H9 (cell line): ENCODE measurements around the gene ARHGEF16. TPM values are rescaled to one million over a fixed set of nuclear protein-coding genes. Genes with fewer than 3 reads are reported as not detected.

Source experiments
- DNase-seq: peaks from one replicate; pipeline ENCODE4 v3.0.0-alpha.2; 2017
- H2AFZ ChIP-seq: one replicate; pipeline ENCODE4 v1.6.1; 2013; ENCODE audit warnings: mild to moderate bottlenecking, low read length, control low read depth, moderate library complexity
- H2AK5ac ChIP-seq: 2 replicates; pipeline ENCODE4 v1.6.1; 2013; ENCODE audit warnings: low read length, control low read depth, mixed read lengths; ENCODE audit not compliant: insufficient read length
- H2BK120ac ChIP-seq: one replicate; pipeline ENCODE4 v1.6.1; 2013; ENCODE audit warnings: low read depth, mild to moderate bottlenecking, low read length, control low read depth, inconsistent platforms; ENCODE audit not compliant: poor library complexity, severe bottlenecking
- H2BK12ac ChIP-seq: 2 replicates; pipeline ENCODE4 v1.6.1; 2013; ENCODE audit warnings: low read length, control low read depth, mixed read lengths, low read depth; ENCODE audit not compliant: insufficient read length
- H2BK15ac ChIP-seq: 2 replicates; pipeline ENCODE4 v1.6.1; 2013; ENCODE audit warnings: low read depth, low read length, control low read depth
- H2BK20ac ChIP-seq: one replicate; pipeline ENCODE4 v1.6.1; 2013; ENCODE audit warnings: low read depth, mild to moderate bottlenecking, low read length, control low read depth, inconsistent platforms; ENCODE audit not compliant: poor library complexity, severe bottlenecking
- H2BK5ac ChIP-seq: 2 replicates; pipeline ENCODE4 v1.6.1; 2013; ENCODE audit warnings: low read length, control low read depth, mixed read lengths; ENCODE audit not compliant: insufficient read length
- H3K14ac ChIP-seq: 2 replicates; pipeline ENCODE4 v1.6.1; 2013; ENCODE audit warnings: low read length, control low read depth; ENCODE audit not compliant: insufficient read depth
- H3K18ac ChIP-seq: 2 replicates; pipeline ENCODE4 v1.6.1; 2013; ENCODE audit warnings: low read depth, mild to moderate bottlenecking, mixed read lengths, low read length, control low read depth; ENCODE audit not compliant: insufficient read length
- H3K23ac ChIP-seq: 2 replicates; pipeline ENCODE4 v1.6.1; 2013; ENCODE audit warnings: low read length, control low read depth, mixed read lengths, low read depth; ENCODE audit not compliant: insufficient read length
- H3K23me2 ChIP-seq: 2 replicates; pipeline ENCODE4 v1.6.1; 2013; ENCODE audit warnings: low read depth, mild to moderate bottlenecking, mixed read lengths, low read length, control low read depth; ENCODE audit not compliant: insufficient read length, poor library complexity, severe bottlenecking
- H3K27ac ChIP-seq: 2 replicates; pipeline ENCODE4 v1.5.1; 2013; ENCODE audit warnings: low read length, control low read depth, mixed read lengths, low read depth; ENCODE audit not compliant: insufficient read length
- H3K27me3 ChIP-seq: 2 replicates; pipeline ENCODE4 v1.6.1; 2013; ENCODE audit warnings: low read length, control low read depth, inconsistent platforms; ENCODE audit not compliant: insufficient read depth
- H3K4ac ChIP-seq: 2 replicates; pipeline ENCODE4 v1.6.1; 2013; ENCODE audit warnings: low read depth, mild to moderate bottlenecking, control low read depth, inconsistent platforms, low read length, moderate library complexity
- H3K4me1 ChIP-seq: 2 replicates; pipeline ENCODE4 v1.6.1; 2013; ENCODE audit warnings: low read length, control low read depth, inconsistent platforms; ENCODE audit not compliant: insufficient read depth
- H3K4me2 ChIP-seq: 2 replicates; pipeline ENCODE4 v1.6.1; 2013; ENCODE audit warnings: low read length, control low read depth, mixed read lengths; ENCODE audit not compliant: insufficient read length, insufficient read depth
- H3K56ac ChIP-seq: 2 replicates; pipeline ENCODE4 v1.6.1; 2013; ENCODE audit warnings: low read depth, mild to moderate bottlenecking, mixed read lengths, low read length, control low read depth; ENCODE audit not compliant: insufficient read length
- H3K79me1 ChIP-seq: 2 replicates; pipeline ENCODE4 v1.6.1; 2013; ENCODE audit warnings: low read depth, mild to moderate bottlenecking, moderate library complexity, low read length, control low read depth, inconsistent platforms; ENCODE audit not compliant: insufficient read depth, poor library complexity, severe bottlenecking
- H3K79me2 ChIP-seq: 2 replicates; pipeline ENCODE4 v1.6.1; 2013; ENCODE audit warnings: low read length, control low read depth, inconsistent platforms; ENCODE audit not compliant: insufficient read depth
- H3K9ac ChIP-seq: 2 replicates; pipeline ENCODE4 v1.6.1; 2013; ENCODE audit warnings: low read length, control low read depth, mixed read lengths; ENCODE audit not compliant: insufficient read length; ENCODE audit errors: extremely low read depth
- H3K9me3 ChIP-seq: one replicate; pipeline ENCODE4 v1.6.1; 2013; ENCODE audit warnings: low read depth, low read length, inconsistent platforms; ENCODE audit not compliant: control insufficient read depth
- H3T11ph ChIP-seq: one replicate; pipeline ENCODE4 v1.6.1; 2013; ENCODE audit warnings: mild to moderate bottlenecking, low read length, control low read depth, inconsistent platforms
- H4K20me1 ChIP-seq: one replicate; pipeline ENCODE4 v1.6.1; 2013; ENCODE audit not compliant: control insufficient read depth, insufficient read length, insufficient read depth
- H4K5ac ChIP-seq: 2 replicates; pipeline ENCODE4 v1.6.1; 2013; ENCODE audit warnings: low read depth, mild to moderate bottlenecking, mixed read lengths, low read length, control low read depth; ENCODE audit not compliant: insufficient read length
- H4K8ac ChIP-seq: replicated peaks from 2 replicates; pipeline ENCODE4 v1.6.1; 2013; ENCODE audit warnings: low read length, control low read depth, mixed read lengths, low read depth; ENCODE audit not compliant: insufficient read length
- H4K91ac ChIP-seq: 2 replicates; pipeline ENCODE4 v1.6.1; 2013; ENCODE audit warnings: low read depth, mild to moderate bottlenecking, moderate library complexity, mixed read lengths, low read length, control low read depth; ENCODE audit not compliant: insufficient read length
- H3K27ac Mint-ChIP-seq, 3 experiments: 2 replicates in 2 of 3; 3 replicates in 1 of 3; pipeline ENCODE4 v1.8.0; 2020 to 2021; ENCODE audit warnings: mixed read lengths in 3 of 3, mild to moderate bottlenecking in 1 of 3, moderate library complexity in 1 of 3
- H3K27me3 Mint-ChIP-seq: 2 replicates; pipeline ENCODE4 v1.8.0; 2021; ENCODE audit warnings: low read depth, mild to moderate bottlenecking, moderate library complexity, mixed read lengths
- H3K36me3 Mint-ChIP-seq, 3 experiments: 2 replicates in 2 of 3; 3 replicates in 1 of 3; pipeline ENCODE4 v1.8.0; 2020 to 2021; ENCODE audit warnings: low read depth in 3 of 3, mixed read lengths in 3 of 3; ENCODE audit not compliant: insufficient read depth in 1 of 3
- H3K4me1 Mint-ChIP-seq, 2 experiments: 2 replicates each; pipeline ENCODE4 v1.8.0; 2020; ENCODE audit warnings: mixed read lengths in 2 of 2
- H3K4me3 Mint-ChIP-seq, 2 experiments: 2 replicates in 1 of 2; 3 replicates in 1 of 2; pipeline ENCODE4 v1.8.0; 2020 to 2021; ENCODE audit warnings: mild to moderate bottlenecking in 2 of 2, mixed read lengths in 2 of 2, moderate library complexity in 1 of 2
- H3K9me3 Mint-ChIP-seq, 2 experiments: 2 replicates in 1 of 2; 3 replicates in 1 of 2; pipeline ENCODE4 v1.8.0; 2020; ENCODE audit warnings: mild to moderate bottlenecking in 2 of 2, mixed read lengths in 2 of 2, moderate library complexity in 1 of 2
- WGBS: extraction: QIAGEN DNeasy Blood & Tissue Kit; methylation state at CpG from one replicate; pipeline ENCODE4 v1.1.7; 2013; ENCODE audit warnings: missing lambda C conversion rate, low lambda C conversion rate, mixed read lengths; ENCODE audit not compliant: insufficient read length; ENCODE audit errors: extremely low coverage; 5-methylcytosine and 5-hydroxymethylcytosine counted together
- total RNA-seq: library from RNA; stranded (reverse); gene quantifications from 2 replicates; pipeline ENCODE4 v1.2.1, GENCODE V29; 2021
- TF ChIP-seq, protein P1 (sequence below): fragments of 200-600 bp; sonication (generic); conservative IDR thresholded peaks from 3 replicates; pipeline ENCODE4 v1.8.0; 2021; ENCODE audit warnings: antibody characterized with exemption, mild to moderate bottlenecking

ARHGEF16 gene
- total RNA-seq, 1 experiment from 2014 or later = 48.5 TPM

DNA sequence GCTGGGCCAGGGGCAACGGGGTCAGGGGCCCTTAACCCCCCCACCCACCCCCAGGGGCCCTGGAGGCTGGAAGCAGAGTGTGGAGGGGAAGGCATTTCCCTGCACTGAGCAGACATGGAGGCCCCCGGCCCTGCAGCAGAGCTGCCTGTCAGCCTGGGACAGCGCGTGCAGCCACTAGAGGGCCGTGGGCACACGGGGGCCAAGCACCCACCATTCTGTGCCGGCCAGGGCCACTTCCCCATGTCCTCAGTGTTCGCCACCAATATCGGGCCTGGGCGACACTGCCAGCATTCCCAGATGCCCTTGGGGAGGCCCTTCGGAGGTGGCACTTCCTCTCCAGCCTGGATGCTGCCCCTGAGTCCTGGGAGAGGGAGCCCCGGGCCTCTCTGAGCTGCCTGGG lies 23.2 kb upstream of the ARHGEF16 start:
- Histone ChIP-seq H2BK20ac (no peak overlapping the region), H3K27ac (no peak overlapping the region)
- no CpG with 5 or more reads among the region's 12 CpGs for WGBS

More for the DNA sequence above, 23.2 kb upstream of the ARHGEF16 start:
- Histone ChIP-seq H3K9me3 (no peaks in the 10 kb centered on the region), H3K14ac (no peak overlapping the region), H3K56ac (no peak overlapping the region), H2AFZ (no peak overlapping the region), H2BK15ac (no peak overlapping the region), H3K27me3 (no peaks in the 10 kb centered on the region), H3T11ph (no peak overlapping the region), H3K23me2 (peaks cover 6% of the 10 kb centered on the region), H4K91ac (no peak overlapping the region), H3K79me2 (no peaks in the 10 kb centered on the region), H2BK5ac (no peak overlapping the region), H3K23ac (no peak overlapping the region), H3K79me1 (no peaks in the 10 kb centered on the region), H2AK5ac (no peak overlapping the region), H3K4me2 (no peak overlapping the region), H3K18ac (no peak overlapping the region), H2BK120ac (no peak overlapping the region), H4K20me1 (no peaks in the 10 kb centered on the region), H4K8ac (no peak overlapping the region), H3K9ac (no peak overlapping the region), H3K4ac (no peak overlapping the region), H4K5ac (no peak overlapping the region), H2BK12ac (no peak overlapping the region), H3K4me1 (no peaks in the 10 kb centered on the region)
- Mint-ChIP-seq H3K27ac (no peak overlapping the region), H3K4me3 (no peak overlapping the region), H3K27me3 (no peaks in the 10 kb centered on the region), H3K4me1 (peaks cover 0 to 16% of the 10 kb centered on the region in 2 experiments; a peak in 3 of 4 replicates), H3K9me3 (no peaks in the 10 kb centered on the region; a peak in 1 of 5 replicates), H3K36me3 (no peaks in the 10 kb centered on the region)
- TF ChIP-seq, protein P1, sequence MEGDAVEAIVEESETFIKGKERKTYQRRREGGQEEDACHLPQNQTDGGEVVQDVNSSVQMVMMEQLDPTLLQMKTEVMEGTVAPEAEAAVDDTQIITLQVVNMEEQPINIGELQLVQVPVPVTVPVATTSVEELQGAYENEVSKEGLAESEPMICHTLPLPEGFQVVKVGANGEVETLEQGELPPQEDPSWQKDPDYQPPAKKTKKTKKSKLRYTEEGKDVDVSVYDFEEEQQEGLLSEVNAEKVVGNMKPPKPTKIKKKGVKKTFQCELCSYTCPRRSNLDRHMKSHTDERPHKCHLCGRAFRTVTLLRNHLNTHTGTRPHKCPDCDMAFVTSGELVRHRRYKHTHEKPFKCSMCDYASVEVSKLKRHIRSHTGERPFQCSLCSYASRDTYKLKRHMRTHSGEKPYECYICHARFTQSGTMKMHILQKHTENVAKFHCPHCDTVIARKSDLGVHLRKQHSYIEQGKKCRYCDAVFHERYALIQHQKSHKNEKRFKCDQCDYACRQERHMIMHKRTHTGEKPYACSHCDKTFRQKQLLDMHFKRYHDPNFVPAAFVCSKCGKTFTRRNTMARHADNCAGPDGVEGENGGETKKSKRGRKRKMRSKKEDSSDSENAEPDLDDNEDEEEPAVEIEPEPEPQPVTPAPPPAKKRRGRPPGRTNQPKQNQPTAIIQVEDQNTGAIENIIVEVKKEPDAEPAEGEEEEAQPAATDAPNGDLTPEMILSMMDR = peak; percentile 75
- DNase-seq = peak; percentile 69
